IPS-15b (cell line): ENCODE measurements around the gene NDUFV1.
"Not testable (repeated sequence)": the region's sequence is repeated elsewhere in the genome, so short reads cannot be mapped to it uniquely, and the experiment has no call there.

ENCODE experiments used
- H3K27me3 ChIP-seq: one replicate; pipeline ENCODE4 v1.6.1; 2013; ENCODE audit warnings: low read length; ENCODE audit not compliant: control insufficient read depth, insufficient read depth
- H3K36me3 ChIP-seq: one replicate; pipeline ENCODE4 v1.6.1; 2013; ENCODE audit warnings: low read length; ENCODE audit not compliant: control insufficient read depth, insufficient read depth
- H3K4me1 ChIP-seq: one replicate; pipeline ENCODE4 v1.6.1; 2013; ENCODE audit warnings: mild to moderate bottlenecking, low read length; ENCODE audit not compliant: control insufficient read depth, insufficient read depth
- H3K4me3 ChIP-seq: one replicate; pipeline ENCODE4 v1.5.1; 2013; ENCODE audit warnings: low read depth, low read length
- H3K9ac ChIP-seq: one replicate; pipeline ENCODE4 v1.6.1; 2013; ENCODE audit warnings: low read depth, mild to moderate bottlenecking, low read length
- H3K9me3 ChIP-seq: one replicate; pipeline ENCODE4 v1.6.1; 2013; ENCODE audit warnings: mild to moderate bottlenecking, low read length; ENCODE audit not compliant: control insufficient read depth, insufficient read depth

Gene NDUFV1

DNA sequence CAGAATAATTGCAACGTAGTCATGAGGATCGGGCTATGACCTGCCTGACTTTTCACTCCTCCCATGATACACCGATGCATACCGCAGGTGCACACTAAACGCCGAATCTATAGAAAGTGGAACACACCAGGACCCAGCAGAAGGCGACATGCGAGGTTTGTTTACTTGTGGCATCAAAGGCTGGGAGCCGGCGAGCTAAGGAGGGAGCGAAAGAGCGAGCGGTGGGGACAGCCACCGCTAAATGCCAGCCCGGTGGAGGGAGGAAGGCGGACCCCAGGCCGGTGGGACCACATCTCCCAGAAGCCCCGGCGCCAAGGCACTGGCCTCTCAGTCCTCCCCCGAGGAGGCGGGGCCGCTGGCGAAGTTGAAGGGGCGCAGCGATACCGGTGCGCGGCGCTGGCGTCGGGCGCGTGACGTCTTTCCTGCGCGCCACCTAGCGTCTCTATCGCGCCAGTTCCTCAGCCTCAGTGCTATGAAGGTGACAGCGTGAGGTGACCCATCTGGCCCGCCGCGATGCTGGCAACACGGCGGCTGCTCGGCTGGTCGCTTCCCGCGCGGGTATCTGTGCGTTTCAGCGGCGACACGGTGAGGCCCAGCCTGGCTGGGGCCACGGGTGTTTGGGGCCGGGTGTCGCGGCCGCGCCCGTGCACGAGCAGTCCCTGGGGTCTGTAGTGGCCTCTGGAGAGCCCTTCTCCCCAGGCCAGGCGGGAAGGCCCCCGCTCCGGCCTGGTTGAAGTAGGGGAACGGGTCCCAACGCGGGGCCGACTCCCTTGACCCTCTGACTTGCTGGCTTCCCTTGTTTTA lies at the start of gene NDUFV1:
Gene NDUFV1, plus strand, starts transcription at position 445 of the 804 bp plus-strand sequence. Its CDS starts 69 bp downstream, at position 514.
- H3K4me1 ChIP-seq = peaks cover 27% of the 10 kb centered on the region
- H3K9ac ChIP-seq = peak within 1 kb of the TSS; percentile 73
- H3K27me3 ChIP-seq = peaks cover 2% of the 10 kb centered on the region
- H3K9me3 ChIP-seq = no peaks in the 10 kb centered on the region
- H3K4me3 ChIP-seq = peak within 1 kb of the TSS; percentile 88
- H3K36me3 ChIP-seq = peaks cover 33% of the 10 kb centered on the region

DNA sequence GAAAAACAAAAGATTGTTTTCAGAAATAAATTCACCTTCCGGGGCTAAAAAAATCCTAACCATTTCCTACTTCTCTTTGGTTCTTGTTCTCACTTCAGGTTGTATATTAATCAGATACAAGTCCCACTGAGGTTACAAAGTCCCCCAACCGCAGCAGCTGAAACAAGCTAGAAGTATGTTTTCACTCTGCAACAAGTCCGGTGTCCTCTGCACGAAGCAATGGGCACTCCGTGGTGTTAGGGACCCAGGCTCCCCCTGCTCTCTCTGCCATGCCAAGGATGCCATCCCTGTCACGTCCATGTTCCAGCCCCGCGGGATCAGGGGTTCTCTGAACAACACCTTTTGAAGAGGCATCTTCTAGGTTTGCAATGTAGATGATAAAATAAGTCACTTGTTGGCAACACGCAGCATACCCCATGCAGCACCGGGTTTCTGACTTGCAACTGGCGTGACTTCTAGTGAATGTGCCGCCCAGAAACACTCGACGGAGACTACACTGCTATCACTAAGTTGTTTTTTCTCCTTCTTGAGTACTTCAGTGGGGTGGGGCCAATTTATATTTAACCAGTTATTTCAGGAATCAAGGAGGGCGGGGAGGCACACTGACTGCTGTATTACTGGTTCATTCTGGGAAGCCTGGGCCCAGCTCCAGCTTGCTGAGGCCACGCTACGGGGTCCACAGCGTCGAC lies 48.5 kb upstream of the NDUFV1 start:
- Histone ChIP-seq H3K9me3 (no peaks in the 10 kb centered on the region), H3K9ac (no peak overlapping the region), H3K27me3 (no peaks in the 10 kb centered on the region), H3K4me1 (peaks cover 3% of the 10 kb centered on the region), H3K4me3 (no peak overlapping the region), H3K36me3 (no peaks in the 10 kb centered on the region)

DNA sequence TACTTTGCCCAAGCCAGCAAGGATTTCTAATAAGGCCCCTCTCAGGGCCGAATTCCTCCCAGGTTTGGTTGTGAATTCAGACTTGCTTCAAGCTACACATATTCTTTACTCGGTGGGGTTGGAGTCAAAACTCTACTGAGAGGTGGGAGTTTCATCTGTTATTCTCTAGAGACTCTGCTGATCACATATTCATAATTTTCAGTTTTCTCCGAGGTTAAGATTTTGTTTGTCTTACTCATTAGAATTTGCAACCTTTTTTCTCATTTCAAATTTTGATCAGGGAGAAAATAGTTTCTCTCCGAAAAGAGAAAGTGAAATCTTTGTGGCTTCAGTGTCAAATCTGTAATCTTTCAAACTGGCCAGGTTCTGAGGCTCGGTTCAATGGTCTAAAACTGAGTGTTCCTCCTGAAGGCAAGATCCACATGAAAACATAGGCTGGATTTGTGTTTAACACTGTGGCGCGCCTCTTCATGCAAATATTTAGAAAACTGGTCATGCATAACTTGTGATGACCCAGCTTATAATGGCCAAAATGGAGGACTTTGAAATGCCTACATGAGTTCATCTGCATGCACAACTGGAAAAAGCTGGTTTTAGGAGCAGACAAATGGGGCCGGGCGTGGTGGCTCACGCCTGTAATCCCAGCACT lies 44.6 kb upstream of the NDUFV1 start:
- Histone ChIP-seq H3K4me3 (no peak overlapping the region), H3K36me3 (no peaks in the 10 kb centered on the region), H3K9me3 (no peaks in the 10 kb centered on the region), H3K9ac (no peak overlapping the region), H3K27me3 (no peaks in the 10 kb centered on the region), H3K4me1 (peaks cover 3% of the 10 kb centered on the region)

DNA sequence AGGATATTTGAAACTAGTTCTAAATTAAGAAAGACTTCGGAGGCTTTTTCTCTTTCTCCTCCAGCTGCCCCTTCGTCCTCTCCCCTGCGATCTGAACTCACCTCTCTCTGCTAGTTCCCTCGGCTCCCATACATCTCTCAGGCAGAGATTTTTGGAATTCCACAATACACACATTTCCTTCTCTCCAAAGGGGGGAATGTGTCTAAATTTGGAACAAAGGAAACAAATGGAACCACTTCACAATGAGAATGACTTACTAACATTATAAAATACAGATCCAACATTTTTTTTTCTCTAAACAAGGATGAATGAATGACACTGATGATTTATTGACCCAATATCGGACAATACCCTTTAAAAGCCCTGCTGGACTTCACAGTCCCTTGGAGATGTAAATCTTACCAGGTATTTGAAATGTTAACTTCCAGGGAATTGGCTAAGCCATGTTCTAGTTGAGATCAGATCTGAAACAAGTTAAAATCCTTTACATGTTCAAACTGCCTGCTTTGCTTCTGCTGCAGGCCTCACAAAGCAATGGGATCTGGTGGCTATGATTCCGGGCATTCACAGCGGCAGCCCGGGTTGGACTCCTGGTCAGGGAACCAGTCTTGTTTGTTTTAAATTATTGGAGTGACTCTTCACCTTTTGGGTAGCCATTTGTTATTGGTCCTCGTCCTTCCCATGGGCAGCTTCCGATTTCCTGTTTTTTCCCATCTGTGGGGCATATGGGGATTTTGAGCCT lies 43.6 kb upstream of the NDUFV1 start:
- Histone ChIP-seq H3K4me3 (no peak overlapping the region), H3K9ac (no peak overlapping the region), H3K36me3 (no peaks in the 10 kb centered on the region), H3K4me1 (peaks cover 3% of the 10 kb centered on the region), H3K9me3 (no peaks in the 10 kb centered on the region), H3K27me3 (no peaks in the 10 kb centered on the region)

DNA sequence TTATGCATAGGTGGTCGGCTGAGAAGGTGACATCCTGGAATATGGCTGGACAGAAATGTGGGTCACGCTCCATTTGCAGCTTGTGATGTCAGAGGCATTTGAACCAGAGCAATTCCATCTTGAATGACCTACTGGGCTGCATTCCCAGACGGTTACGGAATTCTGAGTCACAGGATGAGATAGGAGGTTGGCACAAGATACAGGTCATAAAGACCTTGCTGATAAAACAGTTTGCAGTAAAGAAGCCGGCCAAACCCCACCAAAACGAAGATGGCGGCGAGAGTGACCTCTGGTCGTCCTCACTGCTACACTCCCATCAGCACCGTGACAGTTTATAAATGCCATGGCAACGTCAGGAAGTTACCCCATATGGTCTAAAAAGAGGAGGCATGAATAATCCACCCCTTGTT lies 43.0 kb upstream of the NDUFV1 start:
- H3K4me3 ChIP-seq = not testable (repeated sequence)

DNA sequence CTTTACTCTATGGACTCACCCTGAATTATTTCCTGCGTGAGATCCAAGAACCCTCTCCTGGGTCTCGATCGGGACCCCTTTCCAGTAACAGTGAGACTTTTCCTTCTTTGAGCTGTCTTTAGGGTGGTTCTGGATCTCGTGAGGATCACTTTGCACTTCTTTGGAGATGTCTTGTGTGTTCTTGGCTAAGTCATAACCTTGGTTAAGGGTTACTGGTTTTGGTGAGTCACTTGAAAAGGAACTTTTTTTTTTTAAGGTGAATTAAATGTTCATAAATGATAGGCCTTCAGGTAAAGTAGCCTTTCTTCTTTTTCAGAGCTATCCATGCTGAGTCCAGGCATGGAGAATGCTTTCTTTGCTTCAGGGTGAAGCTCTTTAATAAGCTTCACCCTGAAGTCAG lies 42.5 kb upstream of the NDUFV1 start:
- no peaks in the 10 kb centered on the region for H3K9me3 ChIP-seq
- H3K4me3 ChIP-seq = no peak overlapping the region
- H3K9ac ChIP-seq = no peak overlapping the region
- H3K4me1 ChIP-seq = peaks cover 3% of the 10 kb centered on the region
- no peaks in the 10 kb centered on the region for H3K36me3 ChIP-seq
- no peaks in the 10 kb centered on the region for H3K27me3 ChIP-seq

More for the DNA sequence above, 43.0 kb upstream of the NDUFV1 start:
- not testable (repeated sequence) for H3K9me3 ChIP-seq, H3K27me3 ChIP-seq, H3K4me1 ChIP-seq, H3K36me3 ChIP-seq, H3K9ac ChIP-seq

DNA sequence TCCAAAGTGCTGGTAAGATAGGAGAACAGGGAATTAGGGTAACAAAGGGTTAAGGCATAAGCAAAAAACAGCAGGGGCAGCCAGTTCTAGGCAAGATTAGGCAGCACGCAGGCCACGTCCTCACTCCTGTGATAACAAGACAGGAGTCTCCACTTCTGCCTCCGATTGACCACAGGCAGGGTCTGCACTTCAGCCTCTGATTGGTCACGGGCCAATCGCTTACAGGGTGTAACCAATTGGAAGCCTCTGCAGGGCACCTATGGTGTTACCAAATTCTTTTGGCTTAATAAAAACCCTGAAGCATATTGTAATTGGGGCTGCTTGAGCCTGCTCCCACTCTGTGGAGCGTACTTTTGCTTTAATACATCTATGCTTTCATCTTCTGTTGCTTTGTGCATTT lies 35.3 kb upstream of the NDUFV1 start:
- H3K9me3 ChIP-seq = no peaks in the 10 kb centered on the region
- no peaks in the 10 kb centered on the region for H3K4me1 ChIP-seq
- no peak overlapping the region for H3K4me3 ChIP-seq
- H3K36me3 ChIP-seq = no peaks in the 10 kb centered on the region
- no peak overlapping the region for H3K9ac ChIP-seq
- H3K27me3 ChIP-seq = peaks cover 5% of the 10 kb centered on the region

DNA sequence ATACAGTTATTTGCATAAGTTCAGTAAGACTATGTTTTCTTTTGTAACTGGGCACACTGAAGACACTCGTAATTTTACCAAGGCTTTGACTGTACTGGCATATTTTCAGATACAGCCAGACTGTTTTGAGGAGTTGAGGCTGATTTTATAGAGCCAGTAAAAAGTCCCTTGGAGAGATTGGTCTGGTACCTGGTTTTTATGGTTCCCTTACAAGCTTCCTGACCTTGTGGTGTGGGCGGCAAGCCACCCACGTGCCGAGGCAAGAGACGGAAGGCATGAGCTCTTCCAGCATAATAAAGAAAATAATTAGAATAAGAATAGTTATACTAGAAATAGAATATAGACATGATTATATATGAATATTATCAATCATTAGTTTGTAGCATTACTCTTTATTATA lies 34.4 kb upstream of the NDUFV1 start:
- peaks cover 6% of the 10 kb centered on the region for H3K27me3 ChIP-seq
- no peaks in the 10 kb centered on the region for H3K4me1 ChIP-seq
- no peaks in the 10 kb centered on the region for H3K36me3 ChIP-seq
- H3K9ac ChIP-seq = no peak overlapping the region
- no peaks in the 10 kb centered on the region for H3K9me3 ChIP-seq
- H3K4me3 ChIP-seq = no peak overlapping the region

DNA sequence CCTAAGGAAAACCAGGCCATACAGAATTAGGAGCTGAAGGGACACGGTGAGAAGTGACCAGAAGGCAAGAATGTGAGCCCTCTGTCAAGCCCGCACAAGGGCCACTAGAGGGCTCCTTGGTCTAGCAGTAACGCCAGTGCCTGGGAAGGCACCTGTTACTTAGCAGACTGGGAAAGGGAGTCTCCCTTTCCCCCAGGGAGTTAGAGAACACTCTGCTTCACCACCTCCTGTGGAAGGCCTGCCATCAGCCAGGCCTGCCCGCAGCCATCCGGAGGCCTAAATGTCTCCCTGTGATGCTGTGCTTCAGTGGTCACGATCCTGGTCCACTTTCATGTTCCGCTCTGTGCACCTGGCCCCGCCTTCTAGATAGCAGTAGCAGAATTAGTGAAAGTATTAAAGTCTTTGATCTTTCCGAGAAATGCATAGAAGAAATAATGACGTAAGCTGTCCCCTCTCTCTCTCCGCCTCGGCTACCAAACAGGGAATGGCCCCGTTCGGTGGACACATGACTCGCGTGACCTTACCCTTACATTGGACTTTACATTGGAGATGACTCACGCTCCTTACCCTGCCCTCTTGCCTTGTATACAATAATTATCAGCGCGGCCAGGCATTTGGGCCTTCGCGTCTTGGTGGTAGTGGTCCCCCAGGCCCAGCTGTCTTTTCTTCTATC lies 33.9 kb upstream of the NDUFV1 start:
- H3K9me3 ChIP-seq = no peaks in the 10 kb centered on the region
- H3K27me3 ChIP-seq = peaks cover 7% of the 10 kb centered on the region
- H3K4me3 ChIP-seq = no peak overlapping the region
- no peaks in the 10 kb centered on the region for H3K4me1 ChIP-seq
- H3K36me3 ChIP-seq = no peaks in the 10 kb centered on the region
- no peak overlapping the region for H3K9ac ChIP-seq

DNA sequence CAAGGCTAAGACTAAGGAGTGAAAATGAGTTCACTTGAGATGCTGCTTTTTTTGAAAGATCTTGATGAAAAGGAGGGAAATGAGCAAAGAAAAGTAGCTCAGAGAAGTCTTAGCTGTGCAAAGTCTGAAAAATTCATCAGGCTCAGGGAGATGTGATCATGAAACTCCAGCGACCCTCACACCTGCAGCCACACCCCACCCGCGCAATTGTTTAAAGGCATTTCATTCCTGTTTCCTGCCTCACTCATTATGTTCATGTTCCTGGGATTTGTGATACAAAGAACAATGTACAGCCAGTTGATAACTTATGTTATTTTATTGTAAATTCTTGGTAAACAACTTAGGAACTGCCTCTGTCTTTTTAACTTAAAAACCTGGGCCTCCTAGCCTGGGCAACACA lies 31.8 kb upstream of the NDUFV1 start:
- Histone ChIP-seq H3K9me3 (no peaks in the 10 kb centered on the region), H3K36me3 (no peaks in the 10 kb centered on the region), H3K27me3 (peaks cover 11% of the 10 kb centered on the region), H3K4me3 (no peak overlapping the region), H3K4me1 (peaks cover 2% of the 10 kb centered on the region), H3K9ac (no peak overlapping the region)
